ENCODE data around the gene GALNT14. TPM values are rescaled to one million over a fixed set of nuclear protein-coding genes. Genes with fewer than 3 reads are reported as not detected.

The GALNT14 gene
- total RNA-seq, 1 experiment from 2014 or later = 6.0 TPM

GRCh38 chr2:30883822-30884221 is 254.4 kb downstream of the GALNT14 start (continued):
- TF ChIP-seq, protein P1, sequence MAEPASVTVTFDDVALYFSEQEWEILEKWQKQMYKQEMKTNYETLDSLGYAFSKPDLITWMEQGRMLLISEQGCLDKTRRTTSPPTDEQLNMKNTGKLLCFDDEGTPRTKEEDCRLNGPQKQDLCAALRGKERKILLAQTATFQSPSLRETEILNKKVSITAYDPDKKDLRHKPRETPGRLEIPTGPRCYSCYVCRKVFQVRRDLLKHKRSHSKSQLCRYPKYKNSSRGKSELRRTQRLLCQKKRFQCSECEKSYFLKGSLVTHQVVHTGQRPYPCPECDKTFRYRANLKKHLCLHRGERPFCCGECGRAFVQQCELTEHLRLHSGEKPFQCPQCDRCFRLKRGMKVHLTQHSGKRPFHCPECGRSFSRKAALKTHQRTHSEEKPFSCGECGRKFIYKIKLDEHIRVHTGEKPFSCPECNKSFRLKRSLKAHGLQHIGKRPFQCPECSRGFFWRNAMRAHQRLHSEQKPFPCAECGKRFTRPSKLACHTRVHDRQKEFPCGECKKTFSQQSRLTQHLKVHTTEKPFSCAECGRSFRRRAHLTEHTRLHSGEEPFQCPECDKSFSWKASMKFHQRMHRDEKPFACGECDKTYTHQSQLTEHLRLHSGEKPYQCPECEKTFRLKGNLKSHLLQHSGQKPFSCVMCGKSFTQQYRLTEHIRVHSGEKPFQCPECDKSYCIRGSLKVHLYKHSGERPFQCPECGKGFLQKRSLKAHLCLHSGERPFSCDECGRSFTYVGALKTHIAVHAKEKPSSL (CRISPR knock-in tag; conservative IDR thresholded peaks at IDR 0.05) = no peak
- TF ChIP-seq, protein P2, sequence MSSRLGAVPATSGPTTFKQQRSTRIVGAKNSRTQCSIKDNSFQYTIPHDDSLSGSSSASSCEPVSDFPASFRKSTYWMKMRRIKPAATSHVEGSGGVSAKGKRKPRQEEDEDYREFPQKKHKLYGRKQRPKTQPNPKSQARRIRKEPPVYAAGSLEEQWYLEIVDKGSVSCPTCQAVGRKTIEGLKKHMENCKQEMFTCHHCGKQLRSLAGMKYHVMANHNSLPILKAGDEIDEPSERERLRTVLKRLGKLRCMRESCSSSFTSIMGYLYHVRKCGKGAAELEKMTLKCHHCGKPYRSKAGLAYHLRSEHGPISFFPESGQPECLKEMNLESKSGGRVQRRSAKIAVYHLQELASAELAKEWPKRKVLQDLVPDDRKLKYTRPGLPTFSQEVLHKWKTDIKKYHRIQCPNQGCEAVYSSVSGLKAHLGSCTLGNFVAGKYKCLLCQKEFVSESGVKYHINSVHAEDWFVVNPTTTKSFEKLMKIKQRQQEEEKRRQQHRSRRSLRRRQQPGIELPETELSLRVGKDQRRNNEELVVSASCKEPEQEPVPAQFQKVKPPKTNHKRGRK (CRISPR knock-in tag; IDR thresholded peaks at IDR 0.05; ENCODE audit: borderline replicate concordance) = no peak
- TF ChIP-seq, protein P3, sequence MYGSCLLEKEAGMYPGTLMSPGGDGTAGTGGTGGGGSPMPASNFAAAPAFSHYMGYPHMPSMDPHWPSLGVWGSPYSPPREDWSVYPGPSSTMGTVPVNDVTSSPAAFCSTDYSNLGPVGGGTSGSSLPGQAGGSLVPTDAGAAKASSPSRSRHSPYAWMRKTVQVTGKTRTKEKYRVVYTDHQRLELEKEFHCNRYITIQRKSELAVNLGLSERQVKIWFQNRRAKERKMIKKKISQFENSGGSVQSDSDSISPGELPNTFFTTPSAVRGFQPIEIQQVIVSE (CRISPR knock-in tag; IDR thresholded peaks at IDR 0.05; ENCODE audit: borderline replicate concordance) = no peak
- TF ChIP-seq FOXP4 (CRISPR knock-in tag; IDR thresholded peaks at IDR 0.05) = no peak
- TF ChIP-seq RELA (CRISPR knock-in tag; IDR thresholded peaks at IDR 0.05; ENCODE audit: borderline replicate concordance) = no peak

DNA sequence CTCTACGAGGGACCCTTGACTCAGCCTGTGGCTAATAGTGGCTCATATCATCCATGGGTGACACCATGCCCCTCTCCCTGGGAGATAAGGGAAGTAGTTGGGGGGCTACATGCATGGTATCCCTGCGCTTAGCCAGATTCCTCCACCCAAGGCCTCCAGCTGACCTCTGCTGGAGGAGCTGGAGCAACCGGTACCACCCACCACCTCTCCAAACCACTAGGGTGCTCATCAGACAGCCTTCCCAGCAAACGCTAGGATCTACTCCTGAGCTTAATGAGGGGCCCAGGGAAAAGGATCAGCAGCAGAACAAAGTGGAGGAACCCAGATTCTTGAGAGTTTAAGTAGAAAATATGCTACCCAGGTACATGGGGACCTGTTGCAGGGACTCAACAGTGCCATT is 255.1 kb downstream of the GALNT14 start:
- ChIA-PET POLR2A (no interaction called here), CTCF (interaction anchor here (0.5 to 4.3 kb wide), 14 partner anchors 9 to 207 kb away, joined by 3 to 21 read pairs (median 6); no protein-coding TSS in a partner anchor)
- ATAC-seq (peak; percentile 38), DNase-seq (ENCODE audit: low spot score) (no peak)
- peaks cover 40% of the 10 kb centered on the region for H3K4me1 Mint-ChIP-seq
- H3K27me3 Mint-ChIP-seq (ENCODE audit: low read depth) = peaks cover 8% of the 10 kb centered on the region
- peaks cover 21% of the 10 kb centered on the region for H3K9me3 Mint-ChIP-seq
- H3K36me3 Mint-ChIP-seq = peaks cover 6% of the 10 kb centered on the region
- no peak overlapping the region for H3K4me3 Mint-ChIP-seq
- H3K27ac Mint-ChIP-seq = no peak overlapping the region
- no peak for TF ChIP-seq ZSCAN18 (CRISPR knock-in tag; IDR thresholded peaks at IDR 0.05)
- TF ChIP-seq, protein P4, sequence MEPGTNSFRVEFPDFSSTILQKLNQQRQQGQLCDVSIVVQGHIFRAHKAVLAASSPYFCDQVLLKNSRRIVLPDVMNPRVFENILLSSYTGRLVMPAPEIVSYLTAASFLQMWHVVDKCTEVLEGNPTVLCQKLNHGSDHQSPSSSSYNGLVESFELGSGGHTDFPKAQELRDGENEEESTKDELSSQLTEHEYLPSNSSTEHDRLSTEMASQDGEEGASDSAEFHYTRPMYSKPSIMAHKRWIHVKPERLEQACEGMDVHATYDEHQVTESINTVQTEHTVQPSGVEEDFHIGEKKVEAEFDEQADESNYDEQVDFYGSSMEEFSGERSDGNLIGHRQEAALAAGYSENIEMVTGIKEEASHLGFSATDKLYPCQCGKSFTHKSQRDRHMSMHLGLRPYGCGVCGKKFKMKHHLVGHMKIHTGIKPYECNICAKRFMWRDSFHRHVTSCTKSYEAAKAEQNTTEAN (CRISPR knock-in tag; IDR thresholded peaks at IDR 0.05) = no peak
- TF ChIP-seq TEAD4 (CRISPR knock-in tag; IDR thresholded peaks at IDR 0.05) = no peak
- TF ChIP-seq TEAD1 (CRISPR knock-in tag; IDR thresholded peaks at IDR 0.05) = no peak
- TF ChIP-seq NFATC4 (CRISPR knock-in tag; IDR thresholded peaks at IDR 0.05) = no peak
- TF ChIP-seq, protein P5, sequence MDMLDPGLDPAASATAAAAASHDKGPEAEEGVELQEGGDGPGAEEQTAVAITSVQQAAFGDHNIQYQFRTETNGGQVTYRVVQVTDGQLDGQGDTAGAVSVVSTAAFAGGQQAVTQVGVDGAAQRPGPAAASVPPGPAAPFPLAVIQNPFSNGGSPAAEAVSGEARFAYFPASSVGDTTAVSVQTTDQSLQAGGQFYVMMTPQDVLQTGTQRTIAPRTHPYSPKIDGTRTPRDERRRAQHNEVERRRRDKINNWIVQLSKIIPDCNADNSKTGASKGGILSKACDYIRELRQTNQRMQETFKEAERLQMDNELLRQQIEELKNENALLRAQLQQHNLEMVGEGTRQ (CRISPR knock-in tag; IDR thresholded peaks at IDR 0.05) = no peak
- TF ChIP-seq ZNF138 (CRISPR knock-in tag; conservative IDR thresholded peaks at IDR 0.05) = no peak
- TF ChIP-seq ZNF219 (CRISPR knock-in tag; IDR thresholded peaks at IDR 0.05; ENCODE audit: borderline replicate concordance) = no peak
- TF ChIP-seq ZNF396 (CRISPR knock-in tag; IDR thresholded peaks at IDR 0.05; ENCODE audit: borderline replicate concordance) = no peak
- no peak for TF ChIP-seq TCF7 (CRISPR knock-in tag; IDR thresholded peaks at IDR 0.05; ENCODE audit: low read depth)
- TF ChIP-seq CREB1 (CRISPR knock-in tag; IDR thresholded peaks at IDR 0.05) = no peak
- TF ChIP-seq, protein P6, sequence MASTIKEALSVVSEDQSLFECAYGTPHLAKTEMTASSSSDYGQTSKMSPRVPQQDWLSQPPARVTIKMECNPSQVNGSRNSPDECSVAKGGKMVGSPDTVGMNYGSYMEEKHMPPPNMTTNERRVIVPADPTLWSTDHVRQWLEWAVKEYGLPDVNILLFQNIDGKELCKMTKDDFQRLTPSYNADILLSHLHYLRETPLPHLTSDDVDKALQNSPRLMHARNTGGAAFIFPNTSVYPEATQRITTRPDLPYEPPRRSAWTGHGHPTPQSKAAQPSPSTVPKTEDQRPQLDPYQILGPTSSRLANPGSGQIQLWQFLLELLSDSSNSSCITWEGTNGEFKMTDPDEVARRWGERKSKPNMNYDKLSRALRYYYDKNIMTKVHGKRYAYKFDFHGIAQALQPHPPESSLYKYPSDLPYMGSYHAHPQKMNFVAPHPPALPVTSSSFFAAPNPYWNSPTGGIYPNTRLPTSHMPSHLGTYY (CRISPR knock-in tag; IDR thresholded peaks at IDR 0.05) = no peak
- TF ChIP-seq, protein P2 (CRISPR knock-in tag; IDR thresholded peaks at IDR 0.05; ENCODE audit: borderline replicate concordance) = no peak
- TF ChIP-seq FOXP1 (CRISPR knock-in tag; IDR thresholded peaks at IDR 0.05; ENCODE audit: borderline replicate concordance) = no peak
- TF ChIP-seq HMGA2 (CRISPR knock-in tag; IDR thresholded peaks at IDR 0.05) = no peak
- TF ChIP-seq, protein P7, sequence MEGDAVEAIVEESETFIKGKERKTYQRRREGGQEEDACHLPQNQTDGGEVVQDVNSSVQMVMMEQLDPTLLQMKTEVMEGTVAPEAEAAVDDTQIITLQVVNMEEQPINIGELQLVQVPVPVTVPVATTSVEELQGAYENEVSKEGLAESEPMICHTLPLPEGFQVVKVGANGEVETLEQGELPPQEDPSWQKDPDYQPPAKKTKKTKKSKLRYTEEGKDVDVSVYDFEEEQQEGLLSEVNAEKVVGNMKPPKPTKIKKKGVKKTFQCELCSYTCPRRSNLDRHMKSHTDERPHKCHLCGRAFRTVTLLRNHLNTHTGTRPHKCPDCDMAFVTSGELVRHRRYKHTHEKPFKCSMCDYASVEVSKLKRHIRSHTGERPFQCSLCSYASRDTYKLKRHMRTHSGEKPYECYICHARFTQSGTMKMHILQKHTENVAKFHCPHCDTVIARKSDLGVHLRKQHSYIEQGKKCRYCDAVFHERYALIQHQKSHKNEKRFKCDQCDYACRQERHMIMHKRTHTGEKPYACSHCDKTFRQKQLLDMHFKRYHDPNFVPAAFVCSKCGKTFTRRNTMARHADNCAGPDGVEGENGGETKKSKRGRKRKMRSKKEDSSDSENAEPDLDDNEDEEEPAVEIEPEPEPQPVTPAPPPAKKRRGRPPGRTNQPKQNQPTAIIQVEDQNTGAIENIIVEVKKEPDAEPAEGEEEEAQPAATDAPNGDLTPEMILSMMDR (IDR thresholded peaks at IDR 0.05) = no peak
